Left hindlimb (tissue), 1 donor: ENCODE results near the gene CDH1.

ENCODE experiments used
- DNase-seq: peaks from one replicate; pipeline ENCODE4 v3.0.0-alpha.2; 2018

Gene CDH1

GRCh38 chr16:68860978-68861892 lies 124.1 kb downstream of the CDH1 start:
- no peak for DNase-seq

- DNase-seq = no peak
Measured at GRCh38 chr16:68866933-68867332, 129.8 kb downstream of the CDH1 start.

GRCh38 chr16:68869492-68870088 lies 132.5 kb downstream of the CDH1 start:
- DNase-seq = no peak

GRCh38 chr16:68873635-68874471 lies 136.8 kb downstream of the CDH1 start:
- no peak for DNase-seq

GRCh38 chr16:68875871-68876270 lies 138.8 kb downstream of the CDH1 start:
- DNase-seq = no peak

- no peak for DNase-seq
Measured at GRCh38 chr16:68883685-68884084, 146.6 kb downstream of the CDH1 start.

GRCh38 chr16:68884401-68884800 lies 147.3 kb downstream of the CDH1 start:
- no peak for DNase-seq
